ENCODE data around the gene TIGD3. TPM values are rescaled to one million over a fixed set of nuclear protein-coding genes. Genes with fewer than 3 reads are reported as not detected.
A peak's percentile ranks its signal among the peaks of the same experiment; 100 is the strongest.

The TIGD3 gene
- total and polyA plus RNA-seq, 2 of the 13 experiments (the other 11 are each of a cell fraction or from before 2014, with no cell fraction given): 0.49 to 4.9 TPM

- TF ChIP-seq IKZF1 (IDR thresholded peaks at IDR 0.05) (no peak), ZMYM4 (CRISPR knock-in tag; IDR thresholded peaks at IDR 0.05) (peak; percentile 66), SMYD3 (CRISPR knock-in tag; IDR thresholded peaks at IDR 0.05) (peak; percentile 93), ZNF121 (CRISPR knock-in tag; IDR thresholded peaks at IDR 0.05) (peak; percentile 97), ZNF224 (CRISPR knock-in tag; IDR thresholded peaks at IDR 0.05) (peak; percentile 96), ZNF687 (CRISPR knock-in tag; IDR thresholded peaks at IDR 0.05) (peak; percentile 97), HOMEZ (CRISPR knock-in tag; IDR thresholded peaks at IDR 0.05; ENCODE audit: low read depth) (no peak), ZNF274 (CRISPR knock-in tag; IDR thresholded peaks at IDR 0.05) (peak; percentile 64), ZNF337 (CRISPR knock-in tag; IDR thresholded peaks at IDR 0.05; ENCODE audit: borderline replicate concordance, low read depth) (peak; percentile 54; the same call in 1 of the 2 replicates), ZNF761 (CRISPR knock-in tag; conservative IDR thresholded peaks at IDR 0.05) (peak; percentile 92), ZNF607 (CRISPR knock-in tag; IDR thresholded peaks at IDR 0.05; ENCODE audit: borderline replicate concordance) (peak; percentile 48; the same call in 1 of the 2 replicates), LBX2 (CRISPR knock-in tag; IDR thresholded peaks at IDR 0.05; ENCODE audit: borderline replicate concordance) (no peak; the same call in 1 of the 2 replicates), ZNF460 (CRISPR knock-in tag; IDR thresholded peaks at IDR 0.05; ENCODE audit: borderline replicate concordance) (no peak), ZNF678 (CRISPR knock-in tag; IDR thresholded peaks at IDR 0.05) (no peak; the same call in 1 of the 2 replicates), ZNF703 (CRISPR knock-in tag; IDR thresholded peaks at IDR 0.05; ENCODE audit: borderline replicate concordance) (peak; percentile 39; the same call in 1 of the 2 replicates), ZNF331 (CRISPR knock-in tag; IDR thresholded peaks at IDR 0.05) (peak; percentile 88; the same call in 1 of the 2 replicates), ZNF616 (CRISPR knock-in tag; IDR thresholded peaks at IDR 0.05; ENCODE audit: low read depth) (peak; percentile 71; the same call in 1 of the 2 replicates), CREB3 (CRISPR knock-in tag; IDR thresholded peaks at IDR 0.05) (no peak), GZF1 (CRISPR knock-in tag; IDR thresholded peaks at IDR 0.05) (no peak), AKAP8 (CRISPR knock-in tag; IDR thresholded peaks at IDR 0.05) (peak; percentile 78; the same call in 1 of the 2 replicates), NR2C2 (CRISPR knock-in tag; IDR thresholded peaks at IDR 0.05; ENCODE audit: borderline replicate concordance) (peak; percentile 67), TBX3 (IDR thresholded peaks at IDR 0.05; ENCODE audit: borderline replicate concordance) (peak; percentile 40; the same call in 1 of the 2 replicates), SP4 (CRISPR knock-in tag; IDR thresholded peaks at IDR 0.05) (peak; percentile 70), NKX3-1 (CRISPR knock-in tag; IDR thresholded peaks at IDR 0.05) (no peak)
These were observed 27.7 kb downstream of the TIGD3 start, which contains the start of gene SLC25A45 (continued) for GRCh38 chr11:65382033-65382803.
